ENCODE measurements around the gene RBM3. TPM values are rescaled to one million over a fixed set of nuclear protein-coding genes. Genes with fewer than 3 reads are reported as not detected.
"Not testable (repeated sequence)": the region's sequence is repeated elsewhere in the genome, so short reads cannot be mapped to it uniquely, and the experiment has no call there.

RBM3 gene
- 98.6 and 135 TPM in 2 replicates for total RNA-seq
- 64.8 and 102 TPM in 2 replicates for polyA plus RNA-seq

- Histone ChIP-seq H3K9me3 (ENCODE audit: low read depth) (no peaks in the 10 kb centered on the region), H3K27ac (peak within 1 kb of the TSS; percentile 99), H3K27me3 (no peaks in the 10 kb centered on the region), H2AFZ (peak within 1 kb of the TSS; percentile 51), H4K20me1 (ENCODE audit: insufficient read depth, poor library complexity, severe bottlenecking) (no peaks in the 10 kb centered on the region), H3K4me2 (peak within 1 kb of the TSS; percentile 92), H3K36me3 (replicated peaks; ENCODE audit: insufficient read depth, low read depth) (peaks cover 4% of the 10 kb centered on the region), H3K79me2 (peaks cover 14% of the 10 kb centered on the region), H3K4me3 (peak within 1 kb of the TSS; percentile 63), H3K4me1 (ENCODE audit: insufficient read depth) (no peaks in the 10 kb centered on the region), H3K9me2 (replicated peaks; ENCODE audit: insufficient read depth) (no peaks in the 10 kb centered on the region)
- WGBS (ENCODE audit: low lambda C conversion rate, missing lambda C conversion rate): 42% methylated on average over 70 of the region's 71 CpGs
- TF ChIP-seq CTCF (IDR thresholded peaks at IDR 0.05; ENCODE audit: poor library complexity) (peak; percentile 16), EZH2 (IDR thresholded peaks at IDR 0.05; ENCODE audit: borderline replicate concordance) (no peak)
- DNase-seq (ENCODE audit: low spot score): peak; percentile 93
Measured at GRCh38 chrX:48574270-48575266, at the start of gene RBM3. RBM3 (plus strand) TSS chrX:48574484; CDS start chrX:48575181, 697 bp downstream.

GRCh38 chrX:48525853-48526252 lies 48.4 kb upstream of the RBM3 start:
- peaks cover 19% of the 10 kb centered on the region for H3K79me2 ChIP-seq
- H3K27ac ChIP-seq; H3K4me2 ChIP-seq; H3K4me1 ChIP-seq (ENCODE audit: insufficient read depth); H4K20me1 ChIP-seq (ENCODE audit: insufficient read depth, poor library complexity, severe bottlenecking); H3K27me3 ChIP-seq; H3K4me3 ChIP-seq; DNase-seq (ENCODE audit: low spot score); H3K9me3 ChIP-seq (ENCODE audit: low read depth); H3K9me2 ChIP-seq (replicated peaks; ENCODE audit: insufficient read depth); H3K36me3 ChIP-seq (replicated peaks; ENCODE audit: insufficient read depth, low read depth); H2AFZ ChIP-seq: not testable (repeated sequence)
- 85% methylated on average over 8 of the region's 8 CpGs for WGBS (ENCODE audit: low lambda C conversion rate, missing lambda C conversion rate)

- DNase-seq (ENCODE audit: low spot score): no peak
- WGBS (ENCODE audit: low lambda C conversion rate, missing lambda C conversion rate): 78% methylated on average over 3 of the region's 3 CpGs
- H3K4me1 ChIP-seq (ENCODE audit: insufficient read depth): no peaks in the 10 kb centered on the region
- H3K27ac ChIP-seq: peak overlapping the region; percentile 83
- H3K36me3 ChIP-seq (replicated peaks; ENCODE audit: insufficient read depth, low read depth): no peaks in the 10 kb centered on the region
- no peaks in the 10 kb centered on the region for H4K20me1 ChIP-seq (ENCODE audit: insufficient read depth, poor library complexity, severe bottlenecking)
- no peak overlapping the region for H3K4me3 ChIP-seq
- no peaks in the 10 kb centered on the region for H3K79me2 ChIP-seq
- H2AFZ ChIP-seq: no peak overlapping the region
- no peaks in the 10 kb centered on the region for H3K27me3 ChIP-seq
- H3K4me2 ChIP-seq: no peak overlapping the region
- no peaks in the 10 kb centered on the region for H3K9me3 ChIP-seq (ENCODE audit: low read depth)
- no peaks in the 10 kb centered on the region for H3K9me2 ChIP-seq (replicated peaks; ENCODE audit: insufficient read depth)
- TF ChIP-seq EZH2 (IDR thresholded peaks at IDR 0.05; ENCODE audit: borderline replicate concordance) (no peak), EZH2phosphoT487 (IDR thresholded peaks at IDR 0.05; ENCODE audit: low read depth, severe bottlenecking, unreplicated experiment) (no peak), CTCF (IDR thresholded peaks at IDR 0.05; ENCODE audit: poor library complexity) (no peak)
Measured at GRCh38 chrX:48530736-48531135, 43.5 kb upstream of the RBM3 start.

- Histone ChIP-seq H3K4me2 (no peak overlapping the region), H3K4me3 (no peak overlapping the region), H3K9me2 (replicated peaks; ENCODE audit: insufficient read depth) (no peaks in the 10 kb centered on the region), H3K36me3 (replicated peaks; ENCODE audit: insufficient read depth, low read depth) (no peaks in the 10 kb centered on the region), H3K27ac (peak overlapping the region; percentile 83), H3K9me3 (ENCODE audit: low read depth) (no peaks in the 10 kb centered on the region), H3K4me1 (ENCODE audit: insufficient read depth) (no peaks in the 10 kb centered on the region), H3K79me2 (no peaks in the 10 kb centered on the region), H4K20me1 (ENCODE audit: insufficient read depth, poor library complexity, severe bottlenecking) (no peaks in the 10 kb centered on the region), H3K27me3 (no peaks in the 10 kb centered on the region), H2AFZ (no peak overlapping the region)
- no peak for DNase-seq (ENCODE audit: low spot score)
- no peak for TF ChIP-seq EZH2 (IDR thresholded peaks at IDR 0.05; ENCODE audit: borderline replicate concordance)
- TF ChIP-seq CTCF (IDR thresholded peaks at IDR 0.05; ENCODE audit: poor library complexity): no peak
- no peak for TF ChIP-seq EZH2phosphoT487 (IDR thresholded peaks at IDR 0.05; ENCODE audit: low read depth, severe bottlenecking, unreplicated experiment)
- WGBS (ENCODE audit: low lambda C conversion rate, missing lambda C conversion rate): 70% methylated on average over 5 of the region's 5 CpGs
Measured at GRCh38 chrX:48531358-48531959, 42.8 kb upstream of the RBM3 start.
